ENCODE data around the gene DUSP6. TPM values are rescaled to one million over a fixed set of nuclear protein-coding genes. Genes with fewer than 3 reads are reported as not detected.

DUSP6 gene
- total and polyA plus RNA-seq, 2 of the 13 experiments (the other 11 are each of a cell fraction or from before 2014, with no cell fraction given), result 40.9 to 161 TPM

DNA sequence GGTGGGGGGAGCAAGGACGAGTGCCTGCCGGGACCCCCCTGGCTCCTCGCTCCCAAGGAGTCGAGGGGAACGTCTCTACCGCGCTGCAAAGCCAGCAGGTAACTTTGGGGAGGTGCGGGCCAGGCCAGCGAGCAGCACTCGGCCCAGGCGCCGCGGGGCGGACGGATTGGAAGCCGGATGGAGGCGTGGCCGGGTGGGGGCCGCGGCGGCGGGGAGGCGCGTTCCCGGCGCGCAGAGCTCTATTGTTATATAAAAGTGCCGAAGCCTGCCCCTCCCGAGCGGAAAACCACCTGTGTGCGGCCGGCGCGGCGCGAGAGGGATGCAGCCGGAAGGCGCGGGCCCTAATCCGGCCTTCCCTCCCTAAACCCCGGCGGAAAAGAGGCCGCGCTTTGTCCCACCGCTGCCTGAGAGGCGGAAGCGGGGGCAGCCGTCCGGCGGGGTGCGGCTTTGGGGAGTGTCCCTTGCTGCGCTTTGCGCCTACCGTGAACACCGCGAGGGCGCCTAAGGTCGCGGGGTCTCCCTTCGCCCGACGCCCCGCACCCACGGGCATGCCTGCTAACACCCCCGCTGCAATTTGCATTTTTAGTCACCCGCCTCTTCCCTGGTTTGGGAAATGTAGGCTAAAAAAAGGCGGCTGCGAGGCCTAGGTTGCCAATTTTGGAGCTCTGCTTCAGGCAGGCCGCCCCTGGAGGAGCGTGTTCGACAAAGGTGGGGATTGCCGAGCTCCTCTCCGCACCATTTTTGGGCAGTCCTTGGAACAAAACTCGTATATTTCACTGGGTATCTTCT lies 1.7 kb upstream of the DUSP6 start (continued):
- TF ChIP-seq, protein P1, sequence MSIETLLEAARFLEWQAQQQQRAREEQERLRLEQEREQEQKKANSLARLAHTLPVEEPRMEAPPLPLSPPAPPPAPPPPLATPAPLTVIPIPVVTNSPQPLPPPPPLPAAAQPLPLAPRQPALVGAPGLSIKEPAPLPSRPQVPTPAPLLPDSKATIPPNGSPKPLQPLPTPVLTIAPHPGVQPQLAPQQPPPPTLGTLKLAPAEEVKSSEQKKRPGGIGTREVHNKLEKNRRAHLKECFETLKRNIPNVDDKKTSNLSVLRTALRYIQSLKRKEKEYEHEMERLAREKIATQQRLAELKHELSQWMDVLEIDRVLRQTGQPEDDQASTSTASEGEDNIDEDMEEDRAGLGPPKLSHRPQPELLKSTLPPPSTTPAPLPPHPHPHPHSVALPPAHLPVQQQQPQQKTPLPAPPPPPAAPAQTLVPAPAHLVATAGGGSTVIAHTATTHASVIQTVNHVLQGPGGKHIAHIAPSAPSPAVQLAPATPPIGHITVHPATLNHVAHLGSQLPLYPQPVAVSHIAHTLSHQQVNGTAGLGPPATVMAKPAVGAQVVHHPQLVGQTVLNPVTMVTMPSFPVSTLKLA (IDR thresholded peaks at IDR 0.05), result no peak
- TF ChIP-seq ZNF138 (CRISPR knock-in tag; IDR thresholded peaks at IDR 0.05; ENCODE audit: low read depth) (no peak), ZNF792 (CRISPR knock-in tag; IDR thresholded peaks at IDR 0.05) (no peak), BRD4 (CRISPR knock-in tag; IDR thresholded peaks at IDR 0.05) (peak; percentile 82), ARHGAP35 (CRISPR knock-in tag; IDR thresholded peaks at IDR 0.05; ENCODE audit: borderline replicate concordance) (no peak), KMT2A (CRISPR knock-in tag; IDR thresholded peaks at IDR 0.05) (no peak; the same call in 1 of the 2 replicates), MTA1 (CRISPR knock-in tag; IDR thresholded peaks at IDR 0.05; ENCODE audit: borderline replicate concordance) (0 out of 2 replicates have a peak, but pooled peaks have one; percentile 22), NCOA2 (CRISPR knock-in tag; IDR thresholded peaks at IDR 0.05) (peak; percentile 76), ZNF570 (CRISPR knock-in tag; IDR thresholded peaks at IDR 0.05; ENCODE audit: borderline replicate concordance) (no peak), EEA1 (CRISPR knock-in tag; IDR thresholded peaks at IDR 0.05; ENCODE audit: borderline replicate concordance) (peak; percentile 37), ISL2 (CRISPR knock-in tag; IDR thresholded peaks at IDR 0.05) (peak; percentile 88), ZNF720 (CRISPR knock-in tag; IDR thresholded peaks at IDR 0.05) (no peak), HES4 (CRISPR knock-in tag; IDR thresholded peaks at IDR 0.05; ENCODE audit: borderline replicate concordance) (peak; percentile 80; the same call in 1 of the 2 replicates), TEF (CRISPR knock-in tag; IDR thresholded peaks at IDR 0.05) (no peak), ZNF841 (CRISPR knock-in tag; IDR thresholded peaks at IDR 0.05; ENCODE audit: borderline replicate concordance) (no peak), ZFP90 (CRISPR knock-in tag; IDR thresholded peaks at IDR 0.05; ENCODE audit: borderline replicate concordance) (no peak; the same call in 1 of the 2 replicates), SP2 (CRISPR knock-in tag; IDR thresholded peaks at IDR 0.05) (peak; percentile 39; the same call in 1 of the 2 replicates), ZNF674 (CRISPR knock-in tag; IDR thresholded peaks at IDR 0.05; ENCODE audit: low read depth) (no peak)
- TF ChIP-seq, protein P2, sequence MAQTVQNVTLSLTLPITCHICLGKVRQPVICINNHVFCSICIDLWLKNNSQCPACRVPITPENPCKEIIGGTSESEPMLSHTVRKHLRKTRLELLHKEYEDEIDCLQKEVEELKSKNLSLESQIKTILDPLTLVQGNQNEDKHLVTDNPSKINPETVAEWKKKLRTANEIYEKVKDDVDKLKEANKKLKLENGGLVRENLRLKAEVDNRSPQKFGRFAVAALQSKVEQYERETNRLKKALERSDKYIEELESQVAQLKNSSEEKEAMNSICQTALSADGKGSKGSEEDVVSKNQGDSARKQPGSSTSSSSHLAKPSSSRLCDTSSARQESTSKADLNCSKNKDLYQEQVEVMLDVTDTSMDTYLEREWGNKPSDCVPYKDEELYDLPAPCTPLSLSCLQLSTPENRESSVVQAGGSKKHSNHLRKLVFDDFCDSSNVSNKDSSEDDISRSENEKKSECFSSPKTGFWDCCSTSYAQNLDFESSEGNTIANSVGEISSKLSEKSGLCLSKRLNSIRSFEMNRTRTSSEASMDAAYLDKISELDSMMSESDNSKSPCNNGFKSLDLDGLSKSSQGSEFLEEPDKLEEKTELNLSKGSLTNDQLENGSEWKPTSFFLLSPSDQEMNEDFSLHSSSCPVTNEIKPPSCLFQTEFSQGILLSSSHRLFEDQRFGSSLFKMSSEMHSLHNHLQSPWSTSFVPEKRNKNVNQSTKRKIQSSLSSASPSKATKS (CRISPR knock-in tag; IDR thresholded peaks at IDR 0.05), result no peak
- TF ChIP-seq, protein P3, sequence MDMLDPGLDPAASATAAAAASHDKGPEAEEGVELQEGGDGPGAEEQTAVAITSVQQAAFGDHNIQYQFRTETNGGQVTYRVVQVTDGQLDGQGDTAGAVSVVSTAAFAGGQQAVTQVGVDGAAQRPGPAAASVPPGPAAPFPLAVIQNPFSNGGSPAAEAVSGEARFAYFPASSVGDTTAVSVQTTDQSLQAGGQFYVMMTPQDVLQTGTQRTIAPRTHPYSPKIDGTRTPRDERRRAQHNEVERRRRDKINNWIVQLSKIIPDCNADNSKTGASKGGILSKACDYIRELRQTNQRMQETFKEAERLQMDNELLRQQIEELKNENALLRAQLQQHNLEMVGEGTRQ (IDR thresholded peaks at IDR 0.05; ENCODE audit: low read depth, low read length), result no peak
- TF ChIP-seq, protein P3 (CRISPR knock-in tag; IDR thresholded peaks at IDR 0.05; ENCODE audit: borderline replicate concordance), result no peak; the same call in 1 of the 2 replicates
- TF ChIP-seq, protein P4, sequence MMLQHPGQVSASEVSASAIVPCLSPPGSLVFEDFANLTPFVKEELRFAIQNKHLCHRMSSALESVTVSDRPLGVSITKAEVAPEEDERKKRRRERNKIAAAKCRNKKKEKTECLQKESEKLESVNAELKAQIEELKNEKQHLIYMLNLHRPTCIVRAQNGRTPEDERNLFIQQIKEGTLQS (CRISPR knock-in tag; IDR thresholded peaks at IDR 0.05), result peak; percentile 24; the same call in 1 of the 2 replicates
